Activated naive CD8-positive, alpha-beta T cell treated with anti-CD3 and anti-CD28 coated beads, Interleukin-2, amount 50 U/mL, for 24 hours (primary cell): ENCODE measurements around the gene ARPP21.
"Not testable (repeated sequence)": the region's sequence is repeated elsewhere in the genome, so short reads cannot be mapped to it uniquely, and the experiment has no call there.

Experiments used
- ATAC-seq: fragments of 150-1000 bp; cut with Tn5 transposase; one replicate; pipeline ENCODE4 v1.10.0; 2021
- DNase-seq: peaks from one replicate; pipeline ENCODE4 v3.0.0; 2021
- H3K27ac Mint-ChIP-seq: one replicate; pipeline ENCODE4 v1.8.0; 2021; ENCODE audit warnings: mild to moderate bottlenecking, mixed read lengths
- H3K27me3 Mint-ChIP-seq: one replicate; pipeline ENCODE4 v1.8.0; 2021; ENCODE audit warnings: mixed read lengths
- H3K36me3 Mint-ChIP-seq: one replicate; pipeline ENCODE4 v1.8.0; 2021; ENCODE audit warnings: low read depth, mixed read lengths
- H3K4me1 Mint-ChIP-seq: one replicate; pipeline ENCODE4 v1.8.0; 2021; ENCODE audit warnings: mixed read lengths
- H3K4me3 Mint-ChIP-seq: one replicate; pipeline ENCODE4 v1.8.0; 2021; ENCODE audit warnings: mild to moderate bottlenecking, moderate library complexity, mixed read lengths
- H3K9me3 Mint-ChIP-seq: one replicate; pipeline ENCODE4 v1.8.0; 2021; ENCODE audit warnings: mixed read lengths

Gene ARPP21

GRCh38 chr3:35781558-35781957 lies 142.2 kb downstream of the ARPP21 start:
- H3K4me1 Mint-ChIP-seq: no peaks in the 10 kb centered on the region
- H3K36me3 Mint-ChIP-seq: no peaks in the 10 kb centered on the region
- no peaks in the 10 kb centered on the region for H3K27me3 Mint-ChIP-seq
- ATAC-seq: no peak
- no peak overlapping the region for H3K4me3 Mint-ChIP-seq
- no peak for DNase-seq
- H3K9me3 Mint-ChIP-seq: no peaks in the 10 kb centered on the region
- H3K27ac Mint-ChIP-seq: no peak overlapping the region

GRCh38 chr3:35782355-35782754 lies 143.0 kb downstream of the ARPP21 start:
- no peak for ATAC-seq
- DNase-seq: no peak
- no peaks in the 10 kb centered on the region for H3K27me3 Mint-ChIP-seq
- H3K9me3 Mint-ChIP-seq: no peaks in the 10 kb centered on the region
- H3K36me3 Mint-ChIP-seq: no peaks in the 10 kb centered on the region
- no peaks in the 10 kb centered on the region for H3K4me1 Mint-ChIP-seq
- no peak overlapping the region for H3K27ac Mint-ChIP-seq
- H3K4me3 Mint-ChIP-seq: no peak overlapping the region

GRCh38 chr3:35784169-35784568 lies 144.8 kb downstream of the ARPP21 start:
- DNase-seq (no peak), ATAC-seq (no peak)
- H3K27ac Mint-ChIP-seq: no peak overlapping the region
- H3K27me3 Mint-ChIP-seq: no peaks in the 10 kb centered on the region
- no peaks in the 10 kb centered on the region for H3K4me1 Mint-ChIP-seq
- no peaks in the 10 kb centered on the region for H3K9me3 Mint-ChIP-seq
- no peak overlapping the region for H3K4me3 Mint-ChIP-seq
- H3K36me3 Mint-ChIP-seq: no peaks in the 10 kb centered on the region

GRCh38 chr3:35785234-35785888 lies 146.0 kb downstream of the ARPP21 start:
- DNase-seq: no peak
- Mint-ChIP-seq H3K9me3 (no peaks in the 10 kb centered on the region), H3K4me1 (no peaks in the 10 kb centered on the region), H3K4me3 (no peak overlapping the region), H3K27ac (no peak overlapping the region), H3K36me3 (no peaks in the 10 kb centered on the region), H3K27me3 (no peaks in the 10 kb centered on the region)
- no peak for ATAC-seq

DNA sequence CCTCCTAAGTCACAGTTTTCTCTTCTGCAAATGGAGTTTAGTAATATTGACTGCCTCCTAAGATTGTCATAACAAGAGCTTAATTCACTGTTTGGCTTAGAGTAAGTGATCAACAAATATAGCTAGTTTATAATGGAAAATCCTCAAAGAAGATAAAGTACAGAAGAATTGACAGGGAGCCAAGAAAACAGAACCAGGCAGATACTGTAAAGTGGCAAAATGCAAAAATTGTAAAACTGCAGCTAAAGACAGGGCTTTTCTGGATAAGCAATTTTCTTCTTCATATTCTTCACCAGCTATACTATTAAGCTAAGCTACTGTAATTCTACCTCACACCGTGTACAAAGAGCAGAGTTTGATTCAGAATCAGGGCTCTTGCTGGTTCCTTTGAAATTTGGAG lies 148.6 kb downstream of the ARPP21 start:
- H3K9me3 Mint-ChIP-seq: no peaks in the 10 kb centered on the region
- no peaks in the 10 kb centered on the region for H3K27me3 Mint-ChIP-seq
- DNase-seq (no peak), ATAC-seq (no peak)
- H3K27ac Mint-ChIP-seq: no peak overlapping the region
- H3K4me1 Mint-ChIP-seq: no peaks in the 10 kb centered on the region
- no peak overlapping the region for H3K4me3 Mint-ChIP-seq
- H3K36me3 Mint-ChIP-seq: no peaks in the 10 kb centered on the region

GRCh38 chr3:35789042-35789831 lies 149.9 kb downstream of the ARPP21 start:
- ATAC-seq: no peak
- no peaks in the 10 kb centered on the region for H3K27me3 Mint-ChIP-seq

DNA sequence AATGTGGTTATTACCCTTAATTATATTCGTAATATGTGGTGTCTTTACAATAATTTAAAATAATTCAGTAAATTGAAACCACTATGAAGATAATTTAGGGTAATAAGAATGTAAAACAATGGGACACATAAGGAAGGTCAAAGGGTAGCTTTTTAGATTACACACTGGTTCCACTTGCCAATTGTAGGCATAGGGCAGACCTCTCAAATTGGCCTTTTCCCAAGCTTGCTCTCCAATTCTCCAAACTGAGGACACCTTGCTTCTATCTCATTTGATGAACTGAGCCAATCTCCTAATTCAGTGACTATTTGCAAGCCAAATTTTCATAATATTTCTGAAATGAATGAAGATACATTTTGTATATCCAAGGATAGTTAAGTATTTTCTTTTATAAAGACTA lies 151.4 kb downstream of the ARPP21 start:
- no peak for DNase-seq
- no peaks in the 10 kb centered on the region for H3K27me3 Mint-ChIP-seq
- no peak for ATAC-seq
- no peak overlapping the region for H3K27ac Mint-ChIP-seq
- no peaks in the 10 kb centered on the region for H3K36me3 Mint-ChIP-seq
- no peaks in the 10 kb centered on the region for H3K9me3 Mint-ChIP-seq
- no peak overlapping the region for H3K4me3 Mint-ChIP-seq
- H3K4me1 Mint-ChIP-seq: no peaks in the 10 kb centered on the region

More at GRCh38 chr3:35789042-35789831, 149.9 kb downstream of the ARPP21 start:
- H3K36me3 Mint-ChIP-seq: no peaks in the 10 kb centered on the region
- no peak for DNase-seq
- no peaks in the 10 kb centered on the region for H3K4me1 Mint-ChIP-seq
- no peak overlapping the region for H3K4me3 Mint-ChIP-seq
- no peak overlapping the region for H3K27ac Mint-ChIP-seq
- H3K9me3 Mint-ChIP-seq: no peaks in the 10 kb centered on the region

DNA sequence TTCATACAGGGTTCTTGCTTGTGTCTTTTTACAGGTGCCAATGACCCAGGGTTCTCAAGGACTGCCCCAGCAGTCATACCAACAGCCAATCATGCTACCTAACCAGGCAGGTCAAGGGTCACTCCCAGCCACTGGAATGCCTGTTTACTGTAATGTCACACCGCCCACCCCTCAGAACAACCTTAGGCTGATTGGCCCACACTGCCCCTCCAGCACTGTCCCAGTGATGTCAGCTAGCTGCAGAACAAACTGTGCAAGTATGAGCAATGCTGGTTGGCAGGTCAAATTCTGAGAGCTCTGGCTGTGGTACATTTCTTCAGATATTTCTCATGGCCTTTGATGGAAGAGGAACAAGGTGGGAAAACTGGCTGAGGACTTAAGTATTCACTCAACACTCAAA lies 154.3 kb downstream of the ARPP21 start:
- Mint-ChIP-seq H3K27me3 (no peaks in the 10 kb centered on the region), H3K9me3 (no peaks in the 10 kb centered on the region), H3K36me3 (no peaks in the 10 kb centered on the region)

GRCh38 chr3:35800960-35801459 lies 161.7 kb downstream of the ARPP21 start:
- Mint-ChIP-seq H3K27me3 (peaks cover 2% of the 10 kb centered on the region), H3K4me1 (no peaks in the 10 kb centered on the region), H3K27ac (no peak overlapping the region), H3K4me3 (no peak overlapping the region), H3K9me3 (no peaks in the 10 kb centered on the region), H3K36me3 (no peaks in the 10 kb centered on the region)
- ATAC-seq (no peak), DNase-seq (no peak)

More for the DNA sequence above, 154.3 kb downstream of the ARPP21 start:
- Mint-ChIP-seq H3K4me1 (no peaks in the 10 kb centered on the region), H3K27ac (no peak overlapping the region), H3K4me3 (no peak overlapping the region)
- ATAC-seq (no peak), DNase-seq (no peak)

- no peak for ATAC-seq
Observed at GRCh38 chr3:35814531-35814930, 175.2 kb downstream of the ARPP21 start.

GRCh38 chr3:35815796-35816195 lies 176.5 kb downstream of the ARPP21 start:
- not testable (repeated sequence) for H3K9me3 Mint-ChIP-seq, H3K4me1 Mint-ChIP-seq, H3K36me3 Mint-ChIP-seq, ATAC-seq, DNase-seq, H3K4me3 Mint-ChIP-seq, H3K27ac Mint-ChIP-seq, H3K27me3 Mint-ChIP-seq

More at GRCh38 chr3:35814531-35814930, 175.2 kb downstream of the ARPP21 start:
- no peaks in the 10 kb centered on the region for H3K36me3 Mint-ChIP-seq
- H3K27me3 Mint-ChIP-seq: no peaks in the 10 kb centered on the region
- no peaks in the 10 kb centered on the region for H3K4me1 Mint-ChIP-seq
- no peak for DNase-seq
- H3K27ac Mint-ChIP-seq: no peak overlapping the region
- peaks cover 4% of the 10 kb centered on the region for H3K9me3 Mint-ChIP-seq
- no peak overlapping the region for H3K4me3 Mint-ChIP-seq

DNA sequence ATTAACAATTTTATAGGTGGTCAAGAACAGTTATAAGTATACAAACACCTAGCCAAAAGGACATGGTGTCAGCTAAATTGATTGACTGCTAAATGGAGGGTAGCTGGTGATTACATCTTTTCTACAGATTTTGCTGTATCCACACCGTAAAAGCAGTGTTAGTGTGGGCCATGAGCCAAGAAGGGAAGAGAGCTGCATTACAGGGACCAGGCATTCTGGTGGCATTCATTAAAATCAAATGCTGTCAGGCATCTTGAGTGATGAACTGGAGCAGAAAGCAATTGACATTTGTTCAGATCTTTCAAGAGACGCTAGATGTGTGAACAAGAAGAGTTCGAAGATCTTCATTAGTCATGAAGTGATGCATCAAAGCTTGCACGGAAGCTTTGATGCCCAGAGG lies 177.9 kb downstream of the ARPP21 start:
- no peaks in the 10 kb centered on the region for H3K27me3 Mint-ChIP-seq
- H3K4me1 Mint-ChIP-seq: no peaks in the 10 kb centered on the region
- no peaks in the 10 kb centered on the region for H3K36me3 Mint-ChIP-seq
- no peak overlapping the region for H3K27ac Mint-ChIP-seq
- ATAC-seq (no peak), DNase-seq (no peak)
- H3K9me3 Mint-ChIP-seq: peaks cover 4% of the 10 kb centered on the region
- no peak overlapping the region for H3K4me3 Mint-ChIP-seq

- H3K9me3 Mint-ChIP-seq: peaks cover 4% of the 10 kb centered on the region
- ATAC-seq: no peak
- no peak for DNase-seq
- no peaks in the 10 kb centered on the region for H3K27me3 Mint-ChIP-seq
- no peak overlapping the region for H3K4me3 Mint-ChIP-seq
- no peaks in the 10 kb centered on the region for H3K36me3 Mint-ChIP-seq
- no peaks in the 10 kb centered on the region for H3K4me1 Mint-ChIP-seq
- H3K27ac Mint-ChIP-seq: no peak overlapping the region
Observed at GRCh38 chr3:35832140-35832571, 192.8 kb downstream of the ARPP21 start.
